Breast epithelium (tissue), 3 donors: ENCODE results near the gene MOB1A.

Experiments used
- CTCF ChIP-seq, 3 donors: fragments of 450-650 bp; IDR thresholded peaks; one replicate each; pipeline ENCODE4 v1.5.1; 2016 to 2017; ENCODE audit warnings: antibody characterized with exemption in 3 of 3, mild to moderate bottlenecking in 3 of 3, moderate library complexity in 3 of 3
- POLR2A ChIP-seq: fragments of 450-650 bp; IDR thresholded peaks from one replicate; pipeline ENCODE4 v1.6.1; 2016; ENCODE audit warnings: antibody characterized with exemption, mild to moderate bottlenecking, moderate library complexity
- POLR2AphosphoS5 ChIP-seq, 3 donors: sonication (generic); formaldehyde crosslinking; IDR thresholded peaks; one replicate each; pipeline ENCODE4 v1.6.1; 2017; ENCODE audit warnings: antibody characterized with exemption in 3 of 3

DNA sequence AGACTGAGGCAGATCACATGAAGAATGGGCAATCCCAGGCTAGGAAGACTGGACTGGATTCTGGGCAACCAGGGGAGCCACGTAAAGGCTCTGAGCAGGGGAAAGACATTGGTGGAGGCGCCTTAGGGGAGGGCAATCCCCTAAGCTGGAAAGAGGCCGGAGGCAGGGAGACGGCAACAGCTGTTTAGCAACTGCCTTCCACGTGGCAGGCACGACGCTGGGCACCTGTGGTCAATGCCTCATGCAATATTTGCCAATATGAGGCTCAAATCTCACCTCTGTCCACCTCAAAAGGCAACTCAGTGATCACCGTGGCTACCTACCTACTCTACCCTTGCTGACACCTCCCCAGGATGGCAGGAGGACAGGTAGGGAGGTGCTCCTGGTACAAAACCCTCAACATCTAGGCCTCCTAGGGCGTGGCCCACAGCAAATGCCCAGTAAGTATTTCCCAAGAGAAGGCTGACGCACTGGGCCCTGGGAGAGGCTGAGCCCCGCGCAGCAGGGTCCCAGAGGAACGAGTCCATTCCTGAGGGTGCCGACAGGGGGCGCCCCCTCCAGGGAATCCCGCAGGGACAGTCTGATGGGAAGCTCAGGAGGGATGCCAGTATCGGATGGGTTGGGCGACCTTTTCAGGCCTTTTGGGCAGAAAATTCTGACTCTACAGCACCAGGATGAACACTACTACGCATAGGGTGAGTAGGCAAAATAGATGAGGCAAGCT lies 39.9 kb downstream of the MOB1A start:
- TF ChIP-seq CTCF (IDR thresholded peaks at IDR 0.05), result no peak
- no peak for TF ChIP-seq POLR2A
- no peak for TF ChIP-seq POLR2AphosphoS5 (IDR thresholded peaks at IDR 0.05)
